WI38 (cell line): ENCODE measurements around the gene DNM3.

Source experiments
- H3K4me3 ChIP-seq: 2 replicates; pipeline ENCODE4 v1.5.1; 2011; ENCODE audit warnings: low read depth, mild to moderate bottlenecking, control low read depth, low read length
- TF ChIP-seq, protein P1 (sequence below): IDR thresholded peaks from 2 replicates; pipeline ENCODE4 v1.5.1; 2012; ENCODE audit warnings: low read depth, mild to moderate bottlenecking, control low read depth, low read length

The DNM3 gene

GRCh38 chr1:172380441-172381244, 539.3 kb downstream of the DNM3 start:
- H3K4me3 ChIP-seq, result no peak overlapping the region

DNA sequence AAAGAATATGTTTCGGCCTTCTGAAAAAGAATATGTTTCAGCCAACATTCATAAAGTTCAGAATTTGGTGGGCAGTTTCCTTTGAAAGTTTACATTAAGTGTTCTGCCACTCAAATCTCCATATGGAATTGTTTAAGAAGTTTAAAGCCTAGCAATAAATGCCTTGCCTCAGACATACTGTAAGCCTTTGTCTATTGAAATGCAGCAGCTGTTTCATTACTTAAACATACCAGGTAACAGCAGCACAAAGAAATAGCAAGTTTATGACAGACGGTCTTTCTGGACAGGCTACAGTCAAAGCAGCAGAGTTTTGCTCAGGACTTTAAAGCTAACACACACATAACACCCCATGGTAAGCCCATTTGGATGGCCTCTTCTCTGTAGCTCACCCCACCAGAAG, 540.6 kb downstream of the DNM3 start:
- H3K4me3 ChIP-seq, result no peak overlapping the region
- TF ChIP-seq, protein P1, sequence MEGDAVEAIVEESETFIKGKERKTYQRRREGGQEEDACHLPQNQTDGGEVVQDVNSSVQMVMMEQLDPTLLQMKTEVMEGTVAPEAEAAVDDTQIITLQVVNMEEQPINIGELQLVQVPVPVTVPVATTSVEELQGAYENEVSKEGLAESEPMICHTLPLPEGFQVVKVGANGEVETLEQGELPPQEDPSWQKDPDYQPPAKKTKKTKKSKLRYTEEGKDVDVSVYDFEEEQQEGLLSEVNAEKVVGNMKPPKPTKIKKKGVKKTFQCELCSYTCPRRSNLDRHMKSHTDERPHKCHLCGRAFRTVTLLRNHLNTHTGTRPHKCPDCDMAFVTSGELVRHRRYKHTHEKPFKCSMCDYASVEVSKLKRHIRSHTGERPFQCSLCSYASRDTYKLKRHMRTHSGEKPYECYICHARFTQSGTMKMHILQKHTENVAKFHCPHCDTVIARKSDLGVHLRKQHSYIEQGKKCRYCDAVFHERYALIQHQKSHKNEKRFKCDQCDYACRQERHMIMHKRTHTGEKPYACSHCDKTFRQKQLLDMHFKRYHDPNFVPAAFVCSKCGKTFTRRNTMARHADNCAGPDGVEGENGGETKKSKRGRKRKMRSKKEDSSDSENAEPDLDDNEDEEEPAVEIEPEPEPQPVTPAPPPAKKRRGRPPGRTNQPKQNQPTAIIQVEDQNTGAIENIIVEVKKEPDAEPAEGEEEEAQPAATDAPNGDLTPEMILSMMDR, result no peak

More at GRCh38 chr1:172380441-172381244, 539.3 kb downstream of the DNM3 start:
- TF ChIP-seq, protein P1, result no peak

DNA sequence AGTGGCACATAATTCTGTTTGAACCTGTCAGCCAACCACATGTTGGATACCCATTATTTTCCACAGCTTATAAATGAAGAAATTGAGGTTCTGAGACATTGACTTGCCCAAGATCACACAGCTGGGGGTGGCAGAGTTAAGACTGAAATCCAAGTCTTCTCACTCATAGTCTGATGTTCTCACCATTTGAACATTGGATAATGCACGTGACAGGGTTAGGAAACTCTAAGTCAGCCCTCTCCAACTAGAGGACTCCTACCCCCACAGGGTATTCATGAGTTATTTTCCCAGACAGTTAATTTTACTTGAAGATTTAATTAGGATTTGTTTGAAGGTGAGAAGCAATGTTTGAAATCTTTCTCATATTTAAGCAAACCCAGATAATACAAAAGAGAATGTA, 541.1 kb downstream of the DNM3 start:
- H3K4me3 ChIP-seq, result no peak overlapping the region
- TF ChIP-seq, protein P1, result no peak

GRCh38 chr1:172382990-172383389, 541.7 kb downstream of the DNM3 start:
- TF ChIP-seq, protein P1, result no peak
- H3K4me3 ChIP-seq, result no peak overlapping the region

DNA sequence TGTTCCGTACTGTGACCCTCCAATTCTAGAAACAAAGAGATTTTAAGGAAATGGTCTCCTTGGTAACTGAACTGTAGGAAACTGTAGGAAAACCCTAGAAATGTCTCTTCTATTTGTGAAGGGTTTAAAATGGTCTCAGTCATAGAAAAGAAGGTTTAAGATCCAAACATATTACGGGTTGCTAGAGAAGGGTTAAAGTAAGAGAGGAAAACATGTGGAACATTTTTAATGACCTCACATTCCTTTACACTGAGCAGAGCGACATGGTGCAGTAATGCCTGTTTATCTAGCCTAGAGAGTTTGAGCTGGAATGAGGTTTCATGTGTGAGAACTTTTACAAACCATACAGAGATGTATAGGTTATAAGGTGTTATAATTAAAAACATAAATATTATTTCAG, 542.2 kb downstream of the DNM3 start:
- TF ChIP-seq, protein P1, result no peak
- H3K4me3 ChIP-seq, result no peak overlapping the region

GRCh38 chr1:172384656-172385055, 543.4 kb downstream of the DNM3 start:
- no peak overlapping the region for H3K4me3 ChIP-seq
- TF ChIP-seq, protein P1, result no peak

- no peak overlapping the region for H3K4me3 ChIP-seq
- TF ChIP-seq, protein P1, result no peak
Observed at GRCh38 chr1:172386046-172386445, 544.7 kb downstream of the DNM3 start.
